ENCODE measurements around the gene NUDT7.

- TF ChIP-seq CTCF (IDR thresholded peaks at IDR 0.05) (no peak), POLR2A (IDR thresholded peaks at IDR 0.05) (no peak)
These were observed 44.9 kb downstream of the NUDT7 start for GRCh38 chr16:77767211-77767610.

All from heart left ventricle (tissue), 13 donors.